Measurements from ENCODE around the gene EFCAB14. TPM values are rescaled to one million over a fixed set of nuclear protein-coding genes. Genes with fewer than 3 reads are reported as not detected.

The EFCAB14 gene
- total RNA-seq, 4 donors from 2014 or later = 59.5 to 70.2 (median 62.8) TPM

GRCh38 chr1:46675549-46676314, 43.2 kb downstream of the EFCAB14 start:
- H3K4me3 ChIP-seq = no peak overlapping the region
- ATAC-seq (no peak), DNase-seq (no peak)
- in situ Hi-C loops (cut with MboI; ENCODE audit: low sequenced_read_pairs in 4 of 4) = no loop called here
- H3K27ac ChIP-seq = no peak overlapping the region
- no peaks in the 10 kb centered on the region for H3K27me3 ChIP-seq
- H3K36me3 ChIP-seq = peaks cover 4 to 48% of the 10 kb centered on the region in 2 donors
- no peaks in the 10 kb centered on the region for H3K9me3 ChIP-seq
- H3K4me1 ChIP-seq = no peaks in the 10 kb centered on the region
- TF ChIP-seq POLR2A (IDR thresholded peaks at IDR 0.05) (no peak), CTCF (IDR thresholded peaks at IDR 0.05 in 4 of 5, conservative IDR thresholded peaks at IDR 0.05 in 1 of 5) (no peak)
- intact Hi-C loops (cut with DNase I; ENCODE audit: low total_unique reads) = no loop called here

GRCh38 chr1:46673749-46674182, 45.1 kb downstream of the EFCAB14 start:
- TF ChIP-seq CTCF (IDR thresholded peaks at IDR 0.05 in 4 of 5, conservative IDR thresholded peaks at IDR 0.05 in 1 of 5) (no peak), POLR2A (IDR thresholded peaks at IDR 0.05) (no peak)
- no peak for DNase-seq
- Histone ChIP-seq H3K27me3 (no peaks in the 10 kb centered on the region), H3K4me1 (peaks cover 0 to 2% of the 10 kb centered on the region in 2 donors), H3K36me3 (peaks cover 0 to 38% of the 10 kb centered on the region in 2 donors), H3K27ac (no peak overlapping the region), H3K4me3 (no peak overlapping the region), H3K9me3 (no peaks in the 10 kb centered on the region)
- ATAC-seq = no peak
- intact Hi-C loops (cut with DNase I; ENCODE audit: low total_unique reads) (no loop called here), in situ Hi-C loops (cut with MboI; ENCODE audit: low sequenced_read_pairs in 4 of 4) (no loop called here)

GRCh38 chr1:46672696-46673095, 46.2 kb downstream of the EFCAB14 start:
- H3K9me3 ChIP-seq = no peaks in the 10 kb centered on the region
- no peak for ATAC-seq
- H3K4me3 ChIP-seq = no peak overlapping the region
- H3K4me1 ChIP-seq = peaks cover 0 to 6% of the 10 kb centered on the region in 2 donors
- in situ Hi-C loops (cut with MboI; ENCODE audit: low sequenced_read_pairs in 4 of 4) (no loop called here), intact Hi-C loops (cut with DNase I; ENCODE audit: low total_unique reads) (no loop called here)
- no peak for DNase-seq
- H3K27me3 ChIP-seq = no peaks in the 10 kb centered on the region
- H3K27ac ChIP-seq = no peak overlapping the region
- TF ChIP-seq POLR2A (IDR thresholded peaks at IDR 0.05) = no peak
- TF ChIP-seq CTCF (IDR thresholded peaks at IDR 0.05 in 4 of 5, conservative IDR thresholded peaks at IDR 0.05 in 1 of 5) = no peak
- H3K36me3 ChIP-seq = peaks cover 0 to 30% of the 10 kb centered on the region in 2 donors

GRCh38 chr1:46671554-46671953, 47.4 kb downstream of the EFCAB14 start, which contains the start of gene TEX38:
Gene TEX38, plus strand, starts transcription at chr1:46671854. Its CDS starts 81 bp downstream, at chr1:46671935.
- Histone ChIP-seq H3K4me1 (peaks cover 11 to 17% of the 10 kb centered on the region in 2 donors), H3K27ac (no peak within 1 kb of the TSS), H3K4me3 (no peak within 1 kb of the TSS), H3K36me3 (peaks cover 0 to 19% of the 10 kb centered on the region in 2 donors), H3K27me3 (no peaks in the 10 kb centered on the region), H3K9me3 (no peaks in the 10 kb centered on the region)
- TF ChIP-seq POLR2A (IDR thresholded peaks at IDR 0.05) = no peak
- no peak for TF ChIP-seq CTCF (IDR thresholded peaks at IDR 0.05 in 4 of 5, conservative IDR thresholded peaks at IDR 0.05 in 1 of 5)
- intact Hi-C loops (cut with DNase I; ENCODE audit: low total_unique reads) (no loop called here), in situ Hi-C loops (cut with MboI; ENCODE audit: low sequenced_read_pairs in 4 of 4) (no loop called here)
- no peak for DNase-seq
- no peak for ATAC-seq

Data from gastrocnemius medialis (tissue), 4 donors.